Trophoblast cell (in vitro differentiated cells and primary cell): ENCODE data around the gene GALNTL6.

Source experiments
- DNase-seq, 2 donors: peaks; one replicate each; pipeline ENCODE4 v3.0.0-alpha.2; 2016
- H2AFZ ChIP-seq: 2 replicates; pipeline ENCODE4 v1.6.1; 2013; ENCODE audit warnings: low read length, moderate library complexity, mild to moderate bottlenecking; ENCODE audit not compliant: insufficient read depth, poor library complexity
- H2AK5ac ChIP-seq: 2 replicates; pipeline ENCODE4 v1.6.1; 2013; ENCODE audit warnings: mild to moderate bottlenecking, low read length
- H2BK120ac ChIP-seq: 2 replicates; pipeline ENCODE4 v1.6.1; 2013; ENCODE audit warnings: low read length, mild to moderate bottlenecking, moderate library complexity; ENCODE audit not compliant: insufficient read depth, poor library complexity
- H2BK12ac ChIP-seq: 2 replicates; pipeline ENCODE4 v1.6.1; 2013; ENCODE audit warnings: mild to moderate bottlenecking, low read length, moderate library complexity
- H2BK5ac ChIP-seq: 2 replicates; pipeline ENCODE4 v1.6.1; 2013; ENCODE audit warnings: low read length, low read depth, moderate library complexity, mild to moderate bottlenecking; ENCODE audit not compliant: poor library complexity
- H3K14ac ChIP-seq: 2 replicates; pipeline ENCODE4 v1.6.1; 2013; ENCODE audit warnings: mild to moderate bottlenecking, low read length
- H3K18ac ChIP-seq: 2 replicates; pipeline ENCODE4 v1.6.1; 2013; ENCODE audit warnings: mild to moderate bottlenecking, low read length
- H3K23ac ChIP-seq: 2 replicates; pipeline ENCODE4 v1.6.1; 2013; ENCODE audit warnings: low read length
- H3K27ac ChIP-seq: 2 replicates; pipeline ENCODE4 v1.5.1; 2013; ENCODE audit warnings: low read depth, mild to moderate bottlenecking, inconsistent platforms, low read length, moderate library complexity
- H3K27me3 ChIP-seq: 2 replicates; pipeline ENCODE4 v1.6.1; 2013; ENCODE audit warnings: inconsistent platforms, mild to moderate bottlenecking, low read length, moderate library complexity; ENCODE audit not compliant: insufficient read depth
- H3K36me3 ChIP-seq, 2 experiments: 1 replicate in 1 of 2; 2 replicates in 1 of 2; pipeline ENCODE4 v1.6.1; 2013; ENCODE audit warnings: low read length in 2 of 2, mild to moderate bottlenecking in 2 of 2, moderate library complexity in 1 of 2; ENCODE audit not compliant: insufficient read depth in 2 of 2, control insufficient read depth in 1 of 2
- H3K4ac ChIP-seq: 2 replicates; pipeline ENCODE4 v1.6.1; 2013; ENCODE audit warnings: low read depth, mild to moderate bottlenecking, low read length, moderate library complexity
- H3K4me1 ChIP-seq, 2 experiments: 1 replicate in 1 of 2; 2 replicates in 1 of 2; pipeline ENCODE4 v1.6.1; 2013; ENCODE audit warnings: low read length in 2 of 2, mild to moderate bottlenecking in 2 of 2, moderate library complexity in 1 of 2; ENCODE audit not compliant: insufficient read depth in 2 of 2, control insufficient read depth in 1 of 2
- H3K4me2 ChIP-seq: 2 replicates; pipeline ENCODE4 v1.6.1; 2013; ENCODE audit warnings: inconsistent platforms, mild to moderate bottlenecking, low read length, moderate library complexity
- H3K4me3 ChIP-seq: 2 replicates; pipeline ENCODE4 v1.5.1; 2013; ENCODE audit warnings: mild to moderate bottlenecking, low read depth, low read length, inconsistent platforms
- H3K79me1 ChIP-seq: one replicate; pipeline ENCODE4 v1.6.1; 2013; ENCODE audit warnings: low read length
- H3K79me2 ChIP-seq: 2 replicates; pipeline ENCODE4 v1.6.1; 2013; ENCODE audit warnings: low read length, mild to moderate bottlenecking; ENCODE audit not compliant: control insufficient read depth, insufficient read depth, poor library complexity
- H3K9ac ChIP-seq: 2 replicates; pipeline ENCODE4 v1.6.1; 2013; ENCODE audit warnings: mild to moderate bottlenecking, low read length
- H3K9me3 ChIP-seq: 2 replicates; pipeline ENCODE4 v1.6.1; 2013; ENCODE audit warnings: low read depth, mild to moderate bottlenecking, control low read depth, inconsistent platforms, low read length; ENCODE audit not compliant: insufficient read depth
- H4K12ac ChIP-seq: 2 replicates; pipeline ENCODE4 v1.6.1; 2013; ENCODE audit warnings: low read depth, mild to moderate bottlenecking, low read length, moderate library complexity
- H4K8ac ChIP-seq: 2 replicates; pipeline ENCODE4 v1.6.1; 2013; ENCODE audit warnings: low read depth, mild to moderate bottlenecking, low read length, moderate library complexity
- H4K91ac ChIP-seq: one replicate; pipeline ENCODE4 v1.6.1; 2013; ENCODE audit warnings: low read depth, mild to moderate bottlenecking, low read length, moderate library complexity
- WGBS: extraction: QIAGEN DNeasy Blood & Tissue Kit; methylation state at CpG from one replicate; pipeline ENCODE4 v1.1.7; 2013; ENCODE audit warnings: missing lambda C conversion rate; ENCODE audit not compliant: insufficient read length, insufficient coverage; ENCODE audit errors: extremely low coverage; 5-methylcytosine and 5-hydroxymethylcytosine counted together

Gene GALNTL6

GRCh38 chr4:172305698-172306097 lies 492.5 kb downstream of the GALNTL6 start:
- Histone ChIP-seq H4K91ac (no peak overlapping the region), H3K9ac (no peak overlapping the region), H3K18ac (no peak overlapping the region), H3K4ac (no peak overlapping the region), H3K4me1 (no peaks in the 10 kb centered on the region), H3K14ac (no peak overlapping the region), H3K9me3 (no peaks in the 10 kb centered on the region), H4K8ac (no peak overlapping the region), H2AK5ac (no peak overlapping the region), H3K79me2 (no peaks in the 10 kb centered on the region), H2AFZ (no peak overlapping the region), H2BK120ac (no peak overlapping the region), H3K27me3 (no peaks in the 10 kb centered on the region), H3K4me2 (no peak overlapping the region), H3K79me1 (no peaks in the 10 kb centered on the region), H3K23ac (no peak overlapping the region), H3K36me3 (no peaks in the 10 kb centered on the region), H4K12ac (no peak overlapping the region), H2BK12ac (no peak overlapping the region), H3K4me3 (no peak overlapping the region), H3K27ac (no peak overlapping the region), H2BK5ac (no peak overlapping the region)
- no peak for DNase-seq
- WGBS, result no CpG with 5 or more reads among the region's 1 CpG

- Histone ChIP-seq H4K8ac (no peak overlapping the region), H4K91ac (no peak overlapping the region), H3K18ac (no peak overlapping the region), H4K12ac (no peak overlapping the region), H2BK12ac (no peak overlapping the region), H3K27ac (no peak overlapping the region), H3K23ac (no peak overlapping the region), H3K79me2 (no peaks in the 10 kb centered on the region), H2BK5ac (no peak overlapping the region), H3K14ac (no peak overlapping the region), H2AFZ (no peak overlapping the region), H3K36me3 (no peaks in the 10 kb centered on the region), H3K4me1 (no peaks in the 10 kb centered on the region), H2AK5ac (no peak overlapping the region), H3K9me3 (no peaks in the 10 kb centered on the region), H3K9ac (no peak overlapping the region), H3K79me1 (no peaks in the 10 kb centered on the region), H3K4me3 (no peak overlapping the region), H2BK120ac (no peak overlapping the region), H3K27me3 (no peaks in the 10 kb centered on the region), H3K4ac (no peak overlapping the region), H3K4me2 (no peak overlapping the region)
- no peak for DNase-seq
- no CpG with 5 or more reads among the region's 2 CpGs for WGBS
These were observed 494.9 kb downstream of the GALNTL6 start for GRCh38 chr4:172308078-172308477.

- no peak overlapping the region for H4K91ac ChIP-seq
- H3K79me1 ChIP-seq, result no peaks in the 10 kb centered on the region
- no peak for DNase-seq
- H3K4me2 ChIP-seq, result no peak overlapping the region
- no peaks in the 10 kb centered on the region for H3K9me3 ChIP-seq
- H4K8ac ChIP-seq, result no peak overlapping the region
- no peak overlapping the region for H3K23ac ChIP-seq
- no peak overlapping the region for H3K27ac ChIP-seq
- no peak overlapping the region for H2BK5ac ChIP-seq
- no peak overlapping the region for H2AFZ ChIP-seq
- H3K18ac ChIP-seq, result no peak overlapping the region
- H3K14ac ChIP-seq, result no peak overlapping the region
- no peak overlapping the region for H4K12ac ChIP-seq
- H2AK5ac ChIP-seq, result no peak overlapping the region
- no peaks in the 10 kb centered on the region for H3K4me1 ChIP-seq
- H3K9ac ChIP-seq, result no peak overlapping the region
- WGBS, result no CpG with 5 or more reads among the region's 3 CpGs
- H2BK120ac ChIP-seq, result no peak overlapping the region
- no peaks in the 10 kb centered on the region for H3K36me3 ChIP-seq
- H3K4ac ChIP-seq, result no peak overlapping the region
- H3K4me3 ChIP-seq, result no peak overlapping the region
- H3K79me2 ChIP-seq, result no peaks in the 10 kb centered on the region
- H2BK12ac ChIP-seq, result no peak overlapping the region
- H3K27me3 ChIP-seq, result no peaks in the 10 kb centered on the region
These were observed 498.5 kb downstream of the GALNTL6 start for GRCh38 chr4:172311682-172312081.

GRCh38 chr4:172323288-172323687 lies 510.1 kb downstream of the GALNTL6 start:
- Histone ChIP-seq H2AFZ (no peak overlapping the region), H3K9ac (no peak overlapping the region), H3K18ac (no peak overlapping the region), H4K8ac (no peak overlapping the region), H2AK5ac (no peak overlapping the region), H4K12ac (no peak overlapping the region), H3K9me3 (no peaks in the 10 kb centered on the region), H3K79me2 (no peaks in the 10 kb centered on the region), H3K4me3 (no peak overlapping the region), H3K23ac (no peak overlapping the region), H2BK12ac (no peak overlapping the region), H3K14ac (no peak overlapping the region), H4K91ac (no peak overlapping the region), H3K27ac (no peak overlapping the region), H3K27me3 (no peaks in the 10 kb centered on the region), H2BK120ac (no peak overlapping the region), H3K36me3 (no peaks in the 10 kb centered on the region), H3K4me2 (no peak overlapping the region), H3K4me1 (no peaks in the 10 kb centered on the region), H3K79me1 (no peaks in the 10 kb centered on the region), H2BK5ac (no peak overlapping the region), H3K4ac (no peak overlapping the region)
- DNase-seq, result no peak
- WGBS, result no CpG with 5 or more reads among the region's 2 CpGs
